Measurements from ENCODE around the gene TCF23.

DNA sequence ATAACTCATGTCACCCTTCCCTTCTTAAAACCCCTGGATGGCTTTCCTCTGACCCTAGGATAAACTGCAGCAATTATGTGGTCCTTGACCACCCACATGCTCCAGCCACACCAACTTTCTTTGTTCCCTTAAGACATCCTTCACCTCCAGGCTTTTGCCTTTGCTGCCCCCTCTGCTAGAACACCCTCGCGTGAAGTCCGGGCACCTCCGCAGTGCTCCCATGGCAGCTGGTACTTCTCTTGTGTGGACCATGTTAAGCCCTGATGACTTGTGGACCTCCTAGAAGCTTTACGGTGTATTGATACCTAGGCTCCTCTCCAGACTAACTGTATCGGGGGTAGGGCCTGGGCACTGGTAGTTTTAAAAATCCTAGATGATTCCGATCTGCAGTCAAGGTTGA is 26.0 kb upstream of the TCF23 start:
- no peak for TF ChIP-seq SPI1 (IDR thresholded peaks at IDR 0.05; ENCODE audit: low read depth, low read length)
- TF ChIP-seq TAF1 (IDR thresholded peaks at IDR 0.05; ENCODE audit: low read depth, low read length), result no peak
- no peak for TF ChIP-seq POLR2A (IDR thresholded peaks at IDR 0.05; ENCODE audit: low read depth, low read length)

Measured in GM12891 (cell line).